Coronary artery (tissue), 2 donors: ENCODE results near the gene DOCK11.

Experiments
- DNase-seq: peaks from one replicate; pipeline ENCODE4 v3.0.0-alpha.2; 2017; ENCODE audit warnings: low spot score
- H3K27ac ChIP-seq, 2 donors: fragments of 200-600 bp; sonication (generic); one replicate each; pipeline ENCODE4 v1.5.1; 2016 to 2019
- H3K4me3 ChIP-seq: fragments of 200-600 bp; sonication (generic); 2 replicates; pipeline ENCODE4 v1.5.1; 2016; ENCODE audit warnings: mild to moderate bottlenecking, moderate library complexity
- TF ChIP-seq, protein P1 (sequence below): fragments of 200-600 bp; sonication (generic); IDR thresholded peaks from one replicate; pipeline ENCODE4 v1.5.1; 2019; ENCODE audit warnings: antibody characterized with exemption

DOCK11 gene

GRCh38 chrX:118554511-118554910 is 58.9 kb downstream of the DOCK11 start:
- no peak overlapping the region for H3K4me3 ChIP-seq
- TF ChIP-seq, protein P1, sequence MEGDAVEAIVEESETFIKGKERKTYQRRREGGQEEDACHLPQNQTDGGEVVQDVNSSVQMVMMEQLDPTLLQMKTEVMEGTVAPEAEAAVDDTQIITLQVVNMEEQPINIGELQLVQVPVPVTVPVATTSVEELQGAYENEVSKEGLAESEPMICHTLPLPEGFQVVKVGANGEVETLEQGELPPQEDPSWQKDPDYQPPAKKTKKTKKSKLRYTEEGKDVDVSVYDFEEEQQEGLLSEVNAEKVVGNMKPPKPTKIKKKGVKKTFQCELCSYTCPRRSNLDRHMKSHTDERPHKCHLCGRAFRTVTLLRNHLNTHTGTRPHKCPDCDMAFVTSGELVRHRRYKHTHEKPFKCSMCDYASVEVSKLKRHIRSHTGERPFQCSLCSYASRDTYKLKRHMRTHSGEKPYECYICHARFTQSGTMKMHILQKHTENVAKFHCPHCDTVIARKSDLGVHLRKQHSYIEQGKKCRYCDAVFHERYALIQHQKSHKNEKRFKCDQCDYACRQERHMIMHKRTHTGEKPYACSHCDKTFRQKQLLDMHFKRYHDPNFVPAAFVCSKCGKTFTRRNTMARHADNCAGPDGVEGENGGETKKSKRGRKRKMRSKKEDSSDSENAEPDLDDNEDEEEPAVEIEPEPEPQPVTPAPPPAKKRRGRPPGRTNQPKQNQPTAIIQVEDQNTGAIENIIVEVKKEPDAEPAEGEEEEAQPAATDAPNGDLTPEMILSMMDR = no peak
- DNase-seq = no peak
- H3K27ac ChIP-seq = no peak overlapping the region

GRCh38 chrX:118558926-118559325 is 63.3 kb downstream of the DOCK11 start:
- TF ChIP-seq, protein P1 = no peak
- no peak for DNase-seq
- no peak overlapping the region for H3K4me3 ChIP-seq
- no peak overlapping the region for H3K27ac ChIP-seq

- Histone ChIP-seq H3K4me3 (no peak overlapping the region), H3K27ac (no peak overlapping the region)
- TF ChIP-seq, protein P1 = no peak
- DNase-seq = no peak
Measured at GRCh38 chrX:118560489-118560888, 64.9 kb downstream of the DOCK11 start.

DNA sequence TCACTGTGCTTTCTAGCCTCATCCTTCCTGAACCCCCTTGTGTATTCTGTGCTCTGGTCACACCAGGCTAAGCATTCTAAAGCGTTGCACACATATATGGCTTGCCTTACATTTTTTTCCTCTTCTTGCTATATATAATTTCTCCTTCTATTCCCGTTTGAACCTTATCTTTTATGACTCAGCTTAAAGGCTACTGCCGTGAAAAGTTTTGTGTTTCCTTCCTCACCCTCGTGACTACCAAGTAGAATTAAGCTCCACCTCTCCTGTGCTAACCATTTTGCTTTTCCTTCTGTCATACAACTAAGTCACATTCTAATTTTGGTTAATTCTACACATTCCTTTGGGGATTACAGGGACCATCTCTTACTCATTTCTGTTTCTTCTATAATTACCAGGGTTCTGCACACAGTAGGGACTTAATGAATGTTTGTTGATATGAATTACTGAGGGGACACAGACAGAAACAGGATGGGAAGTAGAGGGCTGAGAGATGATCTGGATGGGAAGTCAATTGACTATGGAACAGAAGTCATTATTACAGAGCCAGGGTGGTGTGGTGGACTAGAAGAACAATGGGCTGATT is 67.1 kb downstream of the DOCK11 start:
- H3K27ac ChIP-seq = no peak overlapping the region
- H3K4me3 ChIP-seq = no peak overlapping the region
- no peak for DNase-seq
- TF ChIP-seq, protein P1 = no peak

GRCh38 chrX:118564498-118564897 is 68.9 kb downstream of the DOCK11 start:
- DNase-seq = no peak
- no peak overlapping the region for H3K27ac ChIP-seq
- TF ChIP-seq, protein P1 = no peak
- H3K4me3 ChIP-seq = no peak overlapping the region

- TF ChIP-seq, protein P1 = no peak
- DNase-seq = no peak
- H3K27ac ChIP-seq = no peak overlapping the region
- no peak overlapping the region for H3K4me3 ChIP-seq
Measured at GRCh38 chrX:118565853-118566252, 70.2 kb downstream of the DOCK11 start.

- H3K27ac ChIP-seq = no peak overlapping the region
- no peak for DNase-seq
- H3K4me3 ChIP-seq = no peak overlapping the region
- TF ChIP-seq, protein P1 = no peak
Measured at GRCh38 chrX:118566359-118566758, 70.7 kb downstream of the DOCK11 start.
